ENCODE data around the gene JMJD1C.

The JMJD1C gene

DNA sequence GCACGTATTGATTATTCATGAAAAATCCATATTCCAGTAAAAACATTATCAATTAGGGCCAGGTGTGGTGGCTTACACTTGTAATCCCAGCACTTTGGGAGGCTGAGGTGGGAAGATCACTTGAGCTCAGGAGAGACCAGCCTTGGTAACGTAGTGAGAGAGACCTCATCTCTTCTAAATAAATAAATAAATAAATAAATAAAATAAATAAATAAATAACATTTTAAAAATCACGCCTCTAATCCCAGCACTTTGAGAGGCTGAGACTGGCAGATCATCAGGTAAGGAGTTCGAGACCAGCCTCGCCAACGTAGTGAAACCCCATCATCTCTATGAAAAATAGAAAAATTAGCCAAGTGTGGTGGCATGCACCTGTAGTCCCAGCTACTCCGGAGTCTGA, 300.5 kb downstream of the JMJD1C start:
- TF ChIP-seq, protein P1, sequence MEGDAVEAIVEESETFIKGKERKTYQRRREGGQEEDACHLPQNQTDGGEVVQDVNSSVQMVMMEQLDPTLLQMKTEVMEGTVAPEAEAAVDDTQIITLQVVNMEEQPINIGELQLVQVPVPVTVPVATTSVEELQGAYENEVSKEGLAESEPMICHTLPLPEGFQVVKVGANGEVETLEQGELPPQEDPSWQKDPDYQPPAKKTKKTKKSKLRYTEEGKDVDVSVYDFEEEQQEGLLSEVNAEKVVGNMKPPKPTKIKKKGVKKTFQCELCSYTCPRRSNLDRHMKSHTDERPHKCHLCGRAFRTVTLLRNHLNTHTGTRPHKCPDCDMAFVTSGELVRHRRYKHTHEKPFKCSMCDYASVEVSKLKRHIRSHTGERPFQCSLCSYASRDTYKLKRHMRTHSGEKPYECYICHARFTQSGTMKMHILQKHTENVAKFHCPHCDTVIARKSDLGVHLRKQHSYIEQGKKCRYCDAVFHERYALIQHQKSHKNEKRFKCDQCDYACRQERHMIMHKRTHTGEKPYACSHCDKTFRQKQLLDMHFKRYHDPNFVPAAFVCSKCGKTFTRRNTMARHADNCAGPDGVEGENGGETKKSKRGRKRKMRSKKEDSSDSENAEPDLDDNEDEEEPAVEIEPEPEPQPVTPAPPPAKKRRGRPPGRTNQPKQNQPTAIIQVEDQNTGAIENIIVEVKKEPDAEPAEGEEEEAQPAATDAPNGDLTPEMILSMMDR (IDR thresholded peaks at IDR 0.05), result no peak
- H3K27ac ChIP-seq, result no peak overlapping the region
- H3K4me3 ChIP-seq, result no peak overlapping the region
- no peak for DNase-seq (ENCODE audit: low spot score)

- DNase-seq (ENCODE audit: low spot score), result no peak
- H3K27ac ChIP-seq, result peak overlapping the region in 1 of 2 donors; percentile 8
- TF ChIP-seq, protein P1 (IDR thresholded peaks at IDR 0.05), result no peak
- no peak overlapping the region for H3K4me3 ChIP-seq
These were observed 301.6 kb downstream of the JMJD1C start for GRCh38 chr10:63164166-63164623.

DNA sequence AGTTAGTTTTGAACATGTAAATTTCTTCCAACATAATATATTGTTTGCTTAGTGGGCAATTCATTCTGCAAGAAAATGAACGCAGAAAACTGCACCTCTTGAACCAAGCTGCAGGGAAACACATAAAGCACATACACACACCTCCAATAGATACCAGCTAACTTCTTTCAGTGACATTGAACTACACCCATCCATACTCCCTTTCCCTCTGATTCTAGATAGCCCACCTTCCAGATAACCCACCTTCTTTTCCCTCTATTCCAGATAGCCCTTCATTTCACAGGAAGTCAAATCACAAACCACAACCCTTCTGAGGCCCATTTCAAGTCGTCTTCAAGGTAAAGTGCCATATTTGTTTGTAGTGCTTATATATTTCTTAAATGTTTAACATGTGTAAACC, 304.2 kb downstream of the JMJD1C start:
- TF ChIP-seq, protein P1 (IDR thresholded peaks at IDR 0.05), result no peak
- no peak overlapping the region for H3K4me3 ChIP-seq
- no peak for DNase-seq (ENCODE audit: low spot score)

DNA sequence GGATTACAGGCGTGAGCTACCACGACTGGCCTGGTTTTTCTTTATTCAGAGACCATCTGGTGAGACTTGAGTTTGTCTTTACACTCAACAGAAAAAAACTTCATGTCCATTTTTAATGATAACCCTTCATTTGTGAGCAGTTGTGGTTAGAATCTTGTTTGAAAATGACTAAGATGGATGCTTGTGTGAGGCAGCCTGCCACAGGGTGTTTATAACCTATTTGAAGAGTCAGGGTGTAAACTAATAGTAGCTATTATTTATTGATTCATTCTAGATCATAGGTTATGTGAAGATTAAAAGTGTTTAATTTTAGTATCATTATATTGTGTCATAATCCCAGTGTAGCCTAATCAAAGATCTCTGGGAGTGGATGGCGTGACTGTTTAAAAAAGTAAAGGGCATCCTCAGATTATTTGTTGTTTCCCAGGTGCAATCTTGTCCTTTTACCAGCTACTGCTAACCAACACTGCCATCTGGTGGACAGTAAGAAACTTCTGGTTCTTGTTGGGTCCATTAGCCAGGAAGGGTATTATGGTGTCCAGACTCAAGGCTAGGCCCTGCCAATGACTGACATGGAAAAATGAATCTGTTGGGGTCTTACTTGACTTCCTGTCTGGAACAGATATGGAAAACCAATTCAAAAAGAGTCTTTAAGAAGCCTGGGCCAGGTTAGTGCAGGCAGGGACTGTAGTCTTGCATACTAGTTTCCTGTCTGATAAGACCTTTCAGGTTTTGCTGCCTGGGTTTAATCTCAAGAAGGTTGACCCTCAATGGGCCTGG, 307.7 kb downstream of the JMJD1C start:
- Histone ChIP-seq H3K4me3 (no peak overlapping the region), H3K27ac (no peak overlapping the region)
- TF ChIP-seq, protein P1 (IDR thresholded peaks at IDR 0.05), result peak; percentile 63
- DNase-seq (ENCODE audit: low spot score), result no peak

More for the DNA sequence above, 304.2 kb downstream of the JMJD1C start:
- H3K27ac ChIP-seq, result no peak overlapping the region

GRCh38 chr10:63156236-63156635, 309.5 kb downstream of the JMJD1C start:
- no peak for DNase-seq (ENCODE audit: low spot score)
- H3K27ac ChIP-seq, result no peak overlapping the region
- H3K4me3 ChIP-seq, result no peak overlapping the region
- TF ChIP-seq, protein P1 (IDR thresholded peaks at IDR 0.05), result no peak

DNA sequence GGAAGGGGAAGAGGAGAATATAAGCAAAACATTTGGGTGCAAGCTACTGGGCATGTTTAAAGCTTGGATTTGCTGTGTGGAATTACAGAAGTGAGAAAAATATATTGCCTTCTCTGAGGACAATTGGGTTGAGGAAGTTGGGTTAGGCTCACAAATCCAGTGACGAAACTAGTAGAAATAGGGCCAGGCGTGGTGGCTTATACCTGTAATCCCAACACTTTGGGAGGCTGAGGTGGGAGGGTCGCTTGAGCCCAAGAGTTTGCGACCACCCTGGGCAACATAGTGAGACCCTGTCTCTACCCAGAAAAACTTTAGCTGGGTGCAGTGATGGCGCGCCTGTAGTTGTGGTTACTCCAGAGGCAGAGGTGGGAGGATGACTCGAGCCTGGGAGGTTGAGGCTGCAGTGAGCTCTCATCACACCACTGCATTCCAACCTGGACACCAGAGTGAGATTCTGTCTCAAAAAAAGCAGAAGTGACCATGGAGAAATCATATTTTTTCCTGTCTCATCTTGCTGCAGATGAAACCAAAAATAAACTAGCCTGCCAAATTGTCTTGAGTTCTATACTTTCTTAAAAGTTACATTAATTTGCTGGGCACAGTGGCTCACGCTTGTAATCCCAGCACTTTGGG, 310.3 kb downstream of the JMJD1C start:
- no peak overlapping the region for H3K27ac ChIP-seq
- H3K4me3 ChIP-seq, result no peak overlapping the region
- TF ChIP-seq, protein P1 (IDR thresholded peaks at IDR 0.05), result no peak
- DNase-seq (ENCODE audit: low spot score), result no peak

Measured in coronary artery (tissue), 2 donors.